ENCODE measurements around the gene CHRNE.

CHRNE gene

GRCh38 chr17:4947411-4948165 lies 44.7 kb upstream of the CHRNE start:
- H3K36me3 ChIP-seq (ENCODE audit: insufficient read depth, low read length): peaks cover 43% of the 10 kb centered on the region

GRCh38 chr17:4947010-4947410 lies 44.1 kb upstream of the CHRNE start:
- no peak for TF ChIP-seq FOXP2 (optimal IDR thresholded peaks at IDR 0.05; ENCODE audit: control extremely low read depth, extremely low read length, insufficient read depth)
- TF ChIP-seq EZH2 (IDR thresholded peaks at IDR 0.05): no peak
- peaks cover 49% of the 10 kb centered on the region for H3K36me3 ChIP-seq (ENCODE audit: insufficient read depth, low read length)
- H3K4me3 ChIP-seq: peak overlapping the region; percentile 83
- H3K9me3 ChIP-seq (ENCODE audit: low read depth, low read length): no peaks in the 10 kb centered on the region
- peak overlapping the region; percentile 90 for H3K9ac ChIP-seq (ENCODE audit: insufficient read length)
- DNase-seq (ENCODE audit: low read depth, low spot score): no peak
- 0 out of 2 replicates have a peak overlapping the region, but pooled peaks have one; percentile 55 for H3K27ac ChIP-seq

More at GRCh38 chr17:4947411-4948165, 44.7 kb upstream of the CHRNE start:
- Histone ChIP-seq H3K9ac (ENCODE audit: insufficient read length) (peak overlapping the region; percentile 90), H3K4me3 (peak overlapping the region; percentile 83), H3K27ac (peak overlapping the region; percentile 97), H3K9me3 (ENCODE audit: low read depth, low read length) (no peaks in the 10 kb centered on the region)
- no peak for DNase-seq (ENCODE audit: low read depth, low spot score)
- TF ChIP-seq FOXP2 (optimal IDR thresholded peaks at IDR 0.05; ENCODE audit: control extremely low read depth, extremely low read length, insufficient read depth) (no peak), POLR2AphosphoS5 (IDR thresholded peaks at IDR 0.05; ENCODE audit: borderline replicate concordance, low read depth, low read length) (no peak; the same call in 1 of the 2 replicates), EZH2 (IDR thresholded peaks at IDR 0.05) (no peak)

- no peaks in the 10 kb centered on the region for H3K9me3 ChIP-seq (ENCODE audit: low read depth, low read length)
- no peak for DNase-seq (ENCODE audit: low read depth, low spot score)
- TF ChIP-seq FOXP2 (optimal IDR thresholded peaks at IDR 0.05; ENCODE audit: control extremely low read depth, extremely low read length, insufficient read depth) (no peak), POLR2AphosphoS5 (IDR thresholded peaks at IDR 0.05; ENCODE audit: borderline replicate concordance, low read depth, low read length) (peak; percentile 21; the same call in 1 of the 2 replicates)
- 0 out of 2 replicates have a peak overlapping the region, but pooled peaks have one; percentile 55 for H3K27ac ChIP-seq
- peak overlapping the region; percentile 90 for H3K9ac ChIP-seq (ENCODE audit: insufficient read length)
- peaks cover 50% of the 10 kb centered on the region for H3K36me3 ChIP-seq (ENCODE audit: insufficient read depth, low read length)
- H3K4me3 ChIP-seq: peak overlapping the region; percentile 83
These were observed 43.5 kb upstream of the CHRNE start for GRCh38 chr17:4946312-4946976.

- peak overlapping the region; percentile 83; the same call in 1 of the 2 replicates for H3K4me3 ChIP-seq
- no peak for DNase-seq (ENCODE audit: low read depth, low spot score)
- 0 out of 2 replicates have a peak overlapping the region, but pooled peaks have one; percentile 55 for H3K27ac ChIP-seq
- no peaks in the 10 kb centered on the region for H3K9me3 ChIP-seq (ENCODE audit: low read depth, low read length)
- TF ChIP-seq POLR2AphosphoS5 (IDR thresholded peaks at IDR 0.05; ENCODE audit: borderline replicate concordance, low read depth, low read length) (no peak), FOXP2 (optimal IDR thresholded peaks at IDR 0.05; ENCODE audit: control extremely low read depth, extremely low read length, insufficient read depth) (no peak), EZH2 (IDR thresholded peaks at IDR 0.05) (no peak)
- H3K36me3 ChIP-seq (ENCODE audit: insufficient read depth, low read length): peaks cover 50% of the 10 kb centered on the region
- no peak overlapping the region for H3K9ac ChIP-seq (ENCODE audit: insufficient read length)
These were observed 43.0 kb upstream of the CHRNE start for GRCh38 chr17:4945944-4946280.

GRCh38 chr17:4945176-4945943 lies 42.5 kb upstream of the CHRNE start:
- no peak for TF ChIP-seq FOXP2 (optimal IDR thresholded peaks at IDR 0.05; ENCODE audit: control extremely low read depth, extremely low read length, insufficient read depth)
- TF ChIP-seq EZH2 (IDR thresholded peaks at IDR 0.05): no peak
- TF ChIP-seq POLR2AphosphoS5 (IDR thresholded peaks at IDR 0.05; ENCODE audit: borderline replicate concordance, low read depth, low read length): no peak
- Histone ChIP-seq H3K9ac (ENCODE audit: insufficient read length) (no peak overlapping the region), H3K36me3 (ENCODE audit: insufficient read depth, low read length) (peaks cover 50% of the 10 kb centered on the region), H3K9me3 (ENCODE audit: low read depth, low read length) (no peaks in the 10 kb centered on the region), H3K27ac (peak overlapping the region; percentile 56), H3K4me3 (no peak overlapping the region)
- DNase-seq (ENCODE audit: low read depth, low spot score): no peak

- TF ChIP-seq EZH2 (IDR thresholded peaks at IDR 0.05): no peak
- no peak; the same call in 1 of the 2 replicates for TF ChIP-seq POLR2AphosphoS5 (IDR thresholded peaks at IDR 0.05; ENCODE audit: borderline replicate concordance, low read depth, low read length)
- no peak for TF ChIP-seq FOXP2 (optimal IDR thresholded peaks at IDR 0.05; ENCODE audit: control extremely low read depth, extremely low read length, insufficient read depth)
- H3K9me3 ChIP-seq (ENCODE audit: low read depth, low read length): no peaks in the 10 kb centered on the region
- peak overlapping the region; percentile 56 for H3K27ac ChIP-seq
- no peak overlapping the region for H3K4me3 ChIP-seq
- no peak for DNase-seq (ENCODE audit: low read depth, low spot score)
- H3K9ac ChIP-seq (ENCODE audit: insufficient read length): no peak overlapping the region
- peaks cover 50% of the 10 kb centered on the region for H3K36me3 ChIP-seq (ENCODE audit: insufficient read depth, low read length)
These were observed 41.8 kb upstream of the CHRNE start for GRCh38 chr17:4944554-4945175.

- Histone ChIP-seq H3K9me3 (ENCODE audit: low read depth, low read length) (no peaks in the 10 kb centered on the region), H3K27ac (peak overlapping the region; percentile 56; the same call in 1 of the 2 replicates), H3K9ac (ENCODE audit: insufficient read length) (no peak overlapping the region), H3K4me3 (no peak overlapping the region), H3K36me3 (ENCODE audit: insufficient read depth, low read length) (peaks cover 50% of the 10 kb centered on the region)
- TF ChIP-seq POLR2AphosphoS5 (IDR thresholded peaks at IDR 0.05; ENCODE audit: borderline replicate concordance, low read depth, low read length) (no peak; the same call in 1 of the 2 replicates), EZH2 (IDR thresholded peaks at IDR 0.05) (no peak), FOXP2 (optimal IDR thresholded peaks at IDR 0.05; ENCODE audit: control extremely low read depth, extremely low read length, insufficient read depth) (no peak)
- DNase-seq (ENCODE audit: low read depth, low spot score): no peak
These were observed 41.3 kb upstream of the CHRNE start for GRCh38 chr17:4944163-4944553.
